22Rv1 (cell line): ENCODE measurements around the gene SNX18.

ENCODE experiments used
- H3K27ac ChIP-seq: fragments of 450-650 bp; 2 replicates; pipeline ENCODE4 v1.5.1; 2017
- ZFX ChIP-seq: fragments of 450-650 bp; IDR thresholded peaks from 2 replicates; pipeline ENCODE4 v1.6.1; 2017; ENCODE audit warnings: antibody characterized with exemption, borderline replicate concordance
- TF ChIP-seq, protein P1 (sequence below): fragments of 450-650 bp; IDR thresholded peaks from 2 replicates; pipeline ENCODE4 v1.5.1; 2017; ENCODE audit warnings: mild to moderate bottlenecking

Gene SNX18

DNA sequence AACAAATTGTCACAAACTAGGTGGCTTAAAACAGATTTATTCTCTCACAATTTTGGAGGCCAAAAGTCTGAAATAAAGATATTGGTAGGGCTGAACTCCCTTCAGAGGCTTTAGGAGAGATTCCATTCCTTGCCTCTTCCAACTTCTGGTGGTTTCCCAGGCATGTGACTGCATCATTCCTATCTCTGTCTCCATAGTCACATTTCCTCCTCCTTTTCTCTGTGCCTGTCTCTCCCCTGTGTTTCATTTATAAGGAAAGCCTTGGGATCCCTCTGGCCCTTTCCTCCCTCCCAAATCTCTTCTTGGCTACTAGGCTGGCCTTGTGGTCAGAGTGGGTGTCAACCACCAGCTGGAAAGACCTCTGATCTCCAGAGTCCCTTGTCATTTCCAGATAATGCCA is 78.2 kb downstream of the SNX18 start:
- TF ChIP-seq, protein P1, sequence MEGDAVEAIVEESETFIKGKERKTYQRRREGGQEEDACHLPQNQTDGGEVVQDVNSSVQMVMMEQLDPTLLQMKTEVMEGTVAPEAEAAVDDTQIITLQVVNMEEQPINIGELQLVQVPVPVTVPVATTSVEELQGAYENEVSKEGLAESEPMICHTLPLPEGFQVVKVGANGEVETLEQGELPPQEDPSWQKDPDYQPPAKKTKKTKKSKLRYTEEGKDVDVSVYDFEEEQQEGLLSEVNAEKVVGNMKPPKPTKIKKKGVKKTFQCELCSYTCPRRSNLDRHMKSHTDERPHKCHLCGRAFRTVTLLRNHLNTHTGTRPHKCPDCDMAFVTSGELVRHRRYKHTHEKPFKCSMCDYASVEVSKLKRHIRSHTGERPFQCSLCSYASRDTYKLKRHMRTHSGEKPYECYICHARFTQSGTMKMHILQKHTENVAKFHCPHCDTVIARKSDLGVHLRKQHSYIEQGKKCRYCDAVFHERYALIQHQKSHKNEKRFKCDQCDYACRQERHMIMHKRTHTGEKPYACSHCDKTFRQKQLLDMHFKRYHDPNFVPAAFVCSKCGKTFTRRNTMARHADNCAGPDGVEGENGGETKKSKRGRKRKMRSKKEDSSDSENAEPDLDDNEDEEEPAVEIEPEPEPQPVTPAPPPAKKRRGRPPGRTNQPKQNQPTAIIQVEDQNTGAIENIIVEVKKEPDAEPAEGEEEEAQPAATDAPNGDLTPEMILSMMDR: no peak
- TF ChIP-seq ZFX: no peak
- no peak overlapping the region for H3K27ac ChIP-seq
